Measurements from ENCODE around the gene PHEX. TPM values are rescaled to one million over a fixed set of nuclear protein-coding genes. Genes with fewer than 3 reads are reported as not detected.

PHEX gene
- total RNA-seq, 1 experiment from 2014 or later, result 0.16 TPM

DNA sequence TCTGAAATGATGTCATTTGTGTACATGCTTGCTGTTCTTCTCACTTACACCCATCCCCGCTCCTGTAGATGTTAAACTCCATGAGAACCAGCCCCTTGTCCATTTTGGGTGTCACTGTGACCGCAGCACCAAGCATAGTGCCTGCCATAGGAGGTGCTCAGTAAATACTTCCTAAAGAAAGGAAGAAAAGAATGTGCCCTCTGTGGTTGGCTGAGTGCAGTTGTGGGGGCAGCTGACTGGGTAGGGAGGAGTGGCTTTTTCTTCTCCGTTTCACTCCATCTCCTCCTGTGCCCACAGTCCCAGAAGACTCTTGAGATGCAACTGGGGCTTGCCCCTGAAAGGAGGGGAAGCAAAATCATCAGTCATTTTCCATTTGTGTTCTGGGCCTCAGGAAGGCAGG, 25.5 kb downstream of the PHEX start:
- Histone ChIP-seq H3K27ac (no peak overlapping the region), H3K4me1 (replicated peaks) (no peaks in the 10 kb centered on the region), H3K36me3 (no peaks in the 10 kb centered on the region), H3K27me3 (replicated peaks) (no peaks in the 10 kb centered on the region), H3K4me3 (no peak overlapping the region), H3K9me3 (replicated peaks) (no peaks in the 10 kb centered on the region)
- no peak for DNase-seq (ENCODE audit: low read depth in 1 of 2, low spot score in 2 of 2)

DNA sequence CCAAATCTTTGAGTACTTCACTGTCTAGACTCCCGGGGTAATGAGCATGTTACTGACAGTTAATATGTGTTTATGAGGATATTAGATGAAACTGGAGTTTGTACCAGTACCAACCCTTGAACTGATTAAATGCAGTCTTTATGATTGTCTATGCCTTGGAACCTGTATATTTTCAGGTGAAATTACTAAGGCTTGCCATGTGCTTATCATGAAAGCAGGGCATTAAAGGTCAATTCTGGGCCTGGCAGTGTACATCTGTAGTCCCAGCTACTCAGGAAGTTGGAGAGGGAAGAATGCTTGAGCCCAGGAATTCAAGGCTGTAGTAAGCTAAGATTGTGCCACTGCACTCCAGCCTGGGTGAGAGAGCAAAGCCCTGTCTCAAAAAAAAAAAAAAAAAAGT, 27.6 kb downstream of the PHEX start:
- no peaks in the 10 kb centered on the region for H3K4me1 ChIP-seq (replicated peaks)
- no peaks in the 10 kb centered on the region for H3K36me3 ChIP-seq
- H3K27ac ChIP-seq, result no peak overlapping the region
- no peaks in the 10 kb centered on the region for H3K27me3 ChIP-seq (replicated peaks)
- no peak overlapping the region for H3K4me3 ChIP-seq
- DNase-seq (ENCODE audit: low read depth in 1 of 2, low spot score in 2 of 2), result no peak
- H3K9me3 ChIP-seq (replicated peaks), result no peaks in the 10 kb centered on the region

DNA sequence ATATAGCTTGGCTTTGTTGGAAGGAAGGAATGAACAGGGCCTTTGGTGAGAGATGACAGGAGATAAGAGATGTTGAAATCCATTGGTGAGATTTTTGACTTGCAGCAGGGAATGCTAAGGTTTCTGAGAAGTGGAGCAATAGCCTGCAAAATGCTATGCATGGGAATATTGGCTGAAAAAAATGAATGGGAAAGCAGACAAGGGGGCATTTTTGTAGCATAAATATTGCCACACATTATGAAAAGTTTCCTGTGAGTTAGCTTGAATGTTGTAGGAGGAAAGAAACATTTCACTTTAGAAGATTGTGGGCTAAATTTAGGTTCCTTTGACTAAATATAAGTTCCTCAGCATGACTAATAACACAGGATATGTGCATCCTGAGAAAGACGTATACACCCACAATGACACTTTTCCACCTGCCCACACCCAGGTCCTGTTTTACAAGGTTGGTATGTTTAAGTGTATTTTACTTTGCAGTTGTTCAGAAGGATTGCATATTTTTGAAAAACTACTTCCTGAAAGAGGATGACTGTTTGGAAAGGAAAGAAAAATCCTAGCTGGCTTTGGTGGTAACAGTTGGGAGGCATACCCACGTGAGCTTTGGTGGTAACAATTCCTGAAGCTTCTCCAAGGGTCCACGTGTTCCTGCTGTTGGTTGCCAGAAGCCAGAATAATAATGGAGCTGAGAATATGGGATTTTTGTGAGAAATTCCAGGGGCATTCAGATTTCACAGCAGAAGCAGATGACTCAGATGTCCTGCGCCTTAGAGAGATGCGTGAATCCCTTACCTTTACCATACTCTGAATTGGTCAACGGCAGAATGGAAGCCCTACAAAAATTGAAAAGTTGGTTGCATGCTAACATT, 28.5 kb downstream of the PHEX start:
- H3K27ac ChIP-seq, result no peak overlapping the region
- no peaks in the 10 kb centered on the region for H3K9me3 ChIP-seq (replicated peaks)
- DNase-seq (ENCODE audit: low read depth in 1 of 2, low spot score in 2 of 2), result no peak
- H3K27me3 ChIP-seq (replicated peaks), result no peaks in the 10 kb centered on the region
- no peaks in the 10 kb centered on the region for H3K36me3 ChIP-seq
- H3K4me1 ChIP-seq (replicated peaks), result no peaks in the 10 kb centered on the region
- no peak overlapping the region for H3K4me3 ChIP-seq

DNA sequence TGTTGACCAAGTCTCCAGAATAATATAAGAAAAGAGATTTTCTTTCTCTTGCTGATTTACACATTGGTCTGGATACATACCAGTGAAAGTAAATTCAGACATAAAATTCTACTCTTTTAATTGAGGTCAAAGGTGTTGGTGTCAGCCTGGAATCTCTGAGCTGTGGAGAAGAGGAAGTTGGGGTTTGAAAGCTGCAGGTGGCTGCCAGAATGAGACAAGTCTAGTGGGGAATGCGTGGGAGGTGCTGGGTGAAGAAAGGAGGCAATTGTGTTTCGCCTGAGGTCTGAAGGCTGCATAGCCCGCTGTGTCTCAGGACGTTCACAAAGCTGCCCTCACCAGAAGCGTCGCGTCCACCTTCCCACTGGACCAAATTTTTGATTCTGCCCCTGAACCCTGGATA, 31.2 kb downstream of the PHEX start:
- DNase-seq (ENCODE audit: low read depth in 1 of 2, low spot score in 2 of 2), result no peak
- Histone ChIP-seq H3K9me3 (replicated peaks) (no peaks in the 10 kb centered on the region), H3K4me3 (no peak overlapping the region), H3K27ac (no peak overlapping the region), H3K4me1 (replicated peaks) (no peaks in the 10 kb centered on the region), H3K36me3 (no peaks in the 10 kb centered on the region), H3K27me3 (replicated peaks) (no peaks in the 10 kb centered on the region)

DNA sequence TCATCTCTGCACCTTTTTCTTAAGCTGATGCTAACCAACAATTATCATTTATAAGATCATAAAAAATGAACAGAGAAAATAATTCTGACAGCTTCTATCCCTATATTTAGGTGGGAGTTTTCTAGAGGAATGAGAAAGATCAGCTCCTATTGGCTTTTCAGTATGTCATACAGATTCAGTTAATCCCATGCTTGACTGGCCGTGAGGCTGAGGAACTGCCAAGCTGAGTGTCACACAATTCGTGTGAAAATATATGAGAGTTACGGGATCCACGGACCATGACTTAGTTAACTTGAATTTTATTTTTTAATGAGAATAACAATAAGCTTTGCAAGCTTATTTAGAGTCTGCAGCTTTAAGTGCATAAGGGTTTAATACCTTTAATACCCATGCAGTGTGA, 37.5 kb downstream of the PHEX start:
- Histone ChIP-seq H3K36me3 (no peaks in the 10 kb centered on the region), H3K4me3 (no peak overlapping the region), H3K4me1 (replicated peaks) (no peaks in the 10 kb centered on the region), H3K27me3 (replicated peaks) (no peaks in the 10 kb centered on the region), H3K27ac (no peak overlapping the region), H3K9me3 (replicated peaks) (no peaks in the 10 kb centered on the region)
- no peak for DNase-seq (ENCODE audit: low read depth in 1 of 2, low spot score in 2 of 2)

- Histone ChIP-seq H3K27me3 (replicated peaks) (no peaks in the 10 kb centered on the region), H3K4me3 (no peak overlapping the region), H3K9me3 (replicated peaks) (no peaks in the 10 kb centered on the region), H3K4me1 (replicated peaks) (no peaks in the 10 kb centered on the region), H3K27ac (no peak overlapping the region), H3K36me3 (no peaks in the 10 kb centered on the region)
- DNase-seq (ENCODE audit: low read depth in 1 of 2, low spot score in 2 of 2), result no peak
These were observed 41.8 kb downstream of the PHEX start for GRCh38 chrX:22073928-22074327.

GRCh38 chrX:22078117-22078516, 46.0 kb downstream of the PHEX start:
- DNase-seq (ENCODE audit: low read depth in 1 of 2, low spot score in 2 of 2), result no peak
- H3K4me1 ChIP-seq (replicated peaks), result no peaks in the 10 kb centered on the region
- no peaks in the 10 kb centered on the region for H3K36me3 ChIP-seq
- H3K4me3 ChIP-seq, result no peak overlapping the region
- no peaks in the 10 kb centered on the region for H3K9me3 ChIP-seq (replicated peaks)
- no peaks in the 10 kb centered on the region for H3K27me3 ChIP-seq (replicated peaks)
- H3K27ac ChIP-seq, result no peak overlapping the region

DNA sequence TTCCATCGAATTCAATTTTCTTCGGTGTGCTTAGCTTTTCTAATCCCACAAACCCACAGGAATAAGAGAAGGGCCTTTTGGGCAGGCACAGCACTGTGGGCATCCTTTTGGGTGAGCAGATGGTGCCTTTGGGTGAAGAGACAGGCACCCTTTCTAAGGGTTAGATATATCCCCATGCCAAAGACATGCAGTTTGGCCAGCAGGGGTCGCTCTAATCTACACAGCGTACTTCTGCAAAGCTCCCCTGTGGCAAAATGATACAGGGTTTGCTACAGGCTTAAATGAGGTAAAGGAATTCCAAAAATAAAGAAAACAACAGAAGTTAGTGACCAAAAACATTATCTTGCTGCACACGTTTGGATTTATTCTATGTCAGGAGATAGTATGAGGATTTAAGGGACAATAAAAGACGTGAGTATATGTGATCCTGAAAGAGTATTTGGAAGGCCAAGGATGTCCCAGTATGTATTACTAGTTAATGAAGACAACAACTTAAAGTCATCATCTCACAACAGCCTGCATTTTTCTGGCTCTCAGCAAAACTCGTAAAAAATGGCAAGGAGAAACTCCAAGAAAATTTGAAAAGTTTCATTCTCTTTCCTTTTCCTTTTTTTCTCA, 49.5 kb downstream of the PHEX start:
- Histone ChIP-seq H3K36me3 (no peaks in the 10 kb centered on the region), H3K27ac (no peak overlapping the region), H3K4me1 (replicated peaks) (no peaks in the 10 kb centered on the region), H3K27me3 (replicated peaks) (no peaks in the 10 kb centered on the region), H3K9me3 (replicated peaks) (no peaks in the 10 kb centered on the region), H3K4me3 (no peak overlapping the region)
- peak; percentile 26 to 49 for DNase-seq (ENCODE audit: low read depth in 1 of 2, low spot score in 2 of 2)

DNA sequence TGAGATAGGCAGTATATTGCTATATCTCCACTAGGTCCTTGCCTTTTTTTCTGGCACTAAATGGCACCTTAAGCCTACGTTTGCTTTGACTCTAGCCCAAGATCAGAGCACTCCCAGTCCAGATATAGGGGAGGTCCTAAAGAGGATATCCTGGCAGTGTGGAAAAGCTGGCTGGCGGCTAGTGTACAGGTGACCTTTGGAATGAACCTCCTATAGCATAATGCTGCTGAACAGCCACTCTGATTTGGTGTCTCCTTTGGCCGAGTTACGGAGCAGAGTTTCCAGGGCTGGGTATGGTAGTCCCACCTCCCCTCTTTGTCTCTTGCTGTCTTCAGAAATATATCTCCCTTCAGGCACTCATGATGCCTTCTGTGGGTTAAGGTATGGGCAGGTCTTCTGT, 53.9 kb downstream of the PHEX start:
- Histone ChIP-seq H3K27ac (no peak overlapping the region), H3K4me3 (no peak overlapping the region), H3K27me3 (replicated peaks) (no peaks in the 10 kb centered on the region), H3K4me1 (replicated peaks) (no peaks in the 10 kb centered on the region), H3K36me3 (no peaks in the 10 kb centered on the region), H3K9me3 (replicated peaks) (no peaks in the 10 kb centered on the region)
- no peak for DNase-seq (ENCODE audit: low read depth in 1 of 2, low spot score in 2 of 2)

DNA sequence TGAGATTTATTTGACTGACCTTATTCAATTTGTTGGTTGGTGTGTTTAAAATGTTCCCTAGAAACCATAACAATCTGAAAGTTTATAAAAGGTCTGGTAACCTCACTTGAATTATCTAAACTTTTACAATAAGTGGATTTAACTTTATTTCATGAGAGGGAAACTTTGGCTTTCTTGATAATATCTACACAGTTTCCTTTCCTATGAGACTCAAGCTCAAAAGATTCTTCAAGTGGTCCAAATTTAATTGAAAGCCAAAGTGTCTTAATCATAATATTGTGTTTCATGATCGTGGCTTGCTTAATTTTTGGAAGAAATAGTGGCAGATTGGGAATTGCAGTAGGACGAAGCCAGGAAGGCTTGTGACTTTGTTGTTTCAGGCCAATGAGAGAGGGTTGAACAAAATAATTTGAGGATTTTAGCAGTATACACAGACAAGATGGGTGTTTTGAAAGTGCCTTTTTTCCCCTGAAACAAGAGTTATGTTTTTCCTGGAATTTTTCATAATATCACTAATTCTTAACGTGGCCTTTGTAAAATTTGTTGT, 55.0 kb downstream of the PHEX start:
- Histone ChIP-seq H3K27ac (no peak overlapping the region), H3K4me3 (no peak overlapping the region), H3K36me3 (no peaks in the 10 kb centered on the region), H3K27me3 (replicated peaks) (no peaks in the 10 kb centered on the region), H3K4me1 (replicated peaks) (no peaks in the 10 kb centered on the region), H3K9me3 (replicated peaks) (no peaks in the 10 kb centered on the region)
- no peak for DNase-seq (ENCODE audit: low read depth in 1 of 2, low spot score in 2 of 2)

DNA sequence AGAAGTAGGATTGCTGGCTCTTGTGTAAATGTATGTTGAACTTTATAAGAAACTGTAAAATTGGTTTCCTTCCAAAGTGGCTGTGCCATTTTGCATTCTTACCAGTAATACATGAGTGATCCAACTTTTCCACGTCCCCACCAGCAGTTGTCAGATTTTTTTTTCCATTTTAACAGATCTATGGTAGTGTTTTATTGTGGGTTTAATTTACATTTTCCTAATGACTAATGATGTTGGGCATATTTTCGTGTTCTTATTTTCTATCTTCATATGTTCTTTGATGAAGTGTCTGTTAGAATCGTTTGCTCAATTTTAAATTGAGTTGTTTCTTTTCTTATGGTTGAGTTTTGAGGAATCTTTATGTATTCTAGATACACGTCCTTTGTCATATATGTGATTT, 56.2 kb downstream of the PHEX start:
- no peak overlapping the region for H3K27ac ChIP-seq
- H3K27me3 ChIP-seq (replicated peaks), result no peaks in the 10 kb centered on the region
- H3K9me3 ChIP-seq (replicated peaks), result no peaks in the 10 kb centered on the region
- H3K4me1 ChIP-seq (replicated peaks), result no peaks in the 10 kb centered on the region
- no peaks in the 10 kb centered on the region for H3K36me3 ChIP-seq
- H3K4me3 ChIP-seq, result no peak overlapping the region
- no peak for DNase-seq (ENCODE audit: low read depth in 1 of 2, low spot score in 2 of 2)

DNA sequence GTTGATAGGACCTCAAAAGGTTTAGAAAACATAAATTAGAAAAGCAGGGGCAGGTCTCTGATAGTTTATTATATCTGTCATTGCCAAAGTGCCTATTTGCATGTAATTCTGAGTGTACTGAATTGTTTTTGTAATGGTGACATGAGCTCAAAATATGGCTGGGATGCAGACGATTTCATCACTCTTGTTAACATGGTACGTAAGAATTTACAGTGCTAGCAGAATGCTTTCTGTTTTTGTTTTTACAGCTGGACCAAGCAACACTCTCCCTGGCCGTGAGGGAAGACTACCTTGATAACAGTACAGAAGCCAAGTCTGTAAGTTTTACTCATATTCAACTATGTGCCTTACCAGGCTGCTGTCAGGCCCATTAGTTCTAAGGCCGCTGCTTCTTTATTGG, 58.1 kb downstream of the PHEX start:
- Histone ChIP-seq H3K9me3 (replicated peaks) (no peaks in the 10 kb centered on the region), H3K27ac (no peak overlapping the region), H3K4me3 (no peak overlapping the region), H3K27me3 (replicated peaks) (no peaks in the 10 kb centered on the region), H3K36me3 (no peaks in the 10 kb centered on the region), H3K4me1 (replicated peaks) (no peaks in the 10 kb centered on the region)
- DNase-seq (ENCODE audit: low read depth in 1 of 2, low spot score in 2 of 2), result no peak

DNA sequence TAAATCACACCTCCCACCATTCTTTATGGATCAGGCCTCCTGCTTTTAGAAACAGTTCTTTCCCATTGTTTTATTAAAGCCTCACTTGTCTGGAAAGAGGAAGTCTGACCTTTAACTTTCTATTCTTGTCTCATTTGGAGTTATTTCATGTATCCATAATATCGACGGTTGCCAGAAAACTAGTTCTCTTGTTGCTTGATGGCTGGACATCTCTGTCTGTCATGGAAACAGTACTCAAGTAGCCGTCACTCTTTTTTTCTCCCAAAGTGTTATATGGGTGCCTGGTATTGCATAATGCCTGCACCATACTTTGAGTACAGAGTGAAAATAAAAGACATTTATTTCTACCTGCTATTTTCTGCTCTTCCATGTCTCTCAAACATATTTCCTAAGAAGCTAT, 61.4 kb downstream of the PHEX start:
- DNase-seq (ENCODE audit: low read depth in 1 of 2, low spot score in 2 of 2), result no peak
- no peak overlapping the region for H3K27ac ChIP-seq
- no peak overlapping the region for H3K4me3 ChIP-seq

DNA sequence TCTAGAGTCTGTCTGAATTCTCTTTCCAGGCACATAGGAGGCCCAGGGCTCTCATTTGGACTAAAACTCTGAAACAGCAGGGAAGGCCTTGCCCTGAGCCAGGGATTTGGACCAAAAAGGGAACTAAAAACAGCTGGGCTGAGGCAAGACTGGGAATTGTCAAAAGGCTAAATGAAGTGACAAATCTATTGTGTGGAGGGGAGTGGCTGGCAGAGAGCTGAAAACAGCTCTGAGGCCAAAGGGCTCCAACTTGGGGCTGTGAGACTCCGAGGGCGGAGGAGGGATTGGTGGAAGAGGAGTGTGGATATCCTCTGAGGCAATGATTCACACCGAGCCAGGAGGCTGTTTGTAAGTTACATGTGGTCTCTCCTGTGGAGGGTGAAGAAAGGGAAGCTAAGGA, 63.2 kb downstream of the PHEX start:
- no peak for DNase-seq (ENCODE audit: low read depth in 1 of 2, low spot score in 2 of 2)
- no peak overlapping the region for H3K4me3 ChIP-seq
- no peak overlapping the region for H3K27ac ChIP-seq

More for the DNA sequence above, 61.4 kb downstream of the PHEX start:
- Histone ChIP-seq H3K27me3 (replicated peaks) (no peaks in the 10 kb centered on the region), H3K36me3 (no peaks in the 10 kb centered on the region), H3K4me1 (replicated peaks) (no peaks in the 10 kb centered on the region), H3K9me3 (replicated peaks) (no peaks in the 10 kb centered on the region)

More for the DNA sequence above, 63.2 kb downstream of the PHEX start:
- no peaks in the 10 kb centered on the region for H3K27me3 ChIP-seq (replicated peaks)
- no peaks in the 10 kb centered on the region for H3K36me3 ChIP-seq
- no peaks in the 10 kb centered on the region for H3K4me1 ChIP-seq (replicated peaks)
- H3K9me3 ChIP-seq (replicated peaks), result no peaks in the 10 kb centered on the region
